ENCODE data around the gene ILDR1. TPM values are rescaled to one million over a fixed set of nuclear protein-coding genes. Genes with fewer than 3 reads are reported as not detected.

The ILDR1 gene
- total and polyA plus RNA-seq, 2 experiments from 2014 or later = 0.66 to 0.97 TPM

DNA sequence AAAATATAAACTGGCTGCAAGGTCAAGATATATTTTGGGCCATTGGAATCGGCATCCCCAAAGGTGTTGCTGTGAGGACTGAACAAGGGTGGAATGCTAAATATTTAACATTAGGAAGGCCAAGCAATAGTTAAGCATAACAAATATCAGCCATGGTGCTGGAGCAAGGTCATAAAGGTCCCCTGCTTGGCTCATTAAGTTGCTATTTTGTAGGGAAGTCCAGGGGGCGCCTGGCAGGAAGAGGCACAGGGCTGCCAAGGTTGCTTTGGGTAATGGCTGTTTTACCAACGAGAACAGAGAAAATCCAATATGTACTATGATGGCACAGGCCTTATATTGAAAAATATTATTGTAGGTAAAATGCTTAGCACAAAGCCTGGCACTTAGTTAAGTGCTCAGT is 65.7 kb downstream of the ILDR1 start:
- DNase-seq (ENCODE audit: low spot score) = peak; percentile 46
- Histone ChIP-seq H3F3A (replicated peaks; ENCODE audit: low read depth) (no peaks in the 10 kb centered on the region), H3K79me2 (replicated peaks; ENCODE audit: insufficient read depth) (no peaks in the 10 kb centered on the region), H3K36me3 (ENCODE audit: insufficient read depth) (no peaks in the 10 kb centered on the region), H3K4me3 (no peak overlapping the region), H4K20me1 (replicated peaks; ENCODE audit: insufficient read depth) (no peaks in the 10 kb centered on the region), H2AFZ (no peak overlapping the region), H3K4me2 (0 out of 2 replicates have a peak overlapping the region, but pooled peaks have one; percentile 17), H3K9me2 (ENCODE audit: insufficient read depth) (no peaks in the 10 kb centered on the region), H3K4me1 (ENCODE audit: insufficient read depth) (peaks cover 16% of the 10 kb centered on the region), H3K27me3 (ENCODE audit: insufficient read depth) (no peaks in the 10 kb centered on the region), H3K27ac (ENCODE audit: low read depth) (no peak overlapping the region)
- TF ChIP-seq, protein P1, sequence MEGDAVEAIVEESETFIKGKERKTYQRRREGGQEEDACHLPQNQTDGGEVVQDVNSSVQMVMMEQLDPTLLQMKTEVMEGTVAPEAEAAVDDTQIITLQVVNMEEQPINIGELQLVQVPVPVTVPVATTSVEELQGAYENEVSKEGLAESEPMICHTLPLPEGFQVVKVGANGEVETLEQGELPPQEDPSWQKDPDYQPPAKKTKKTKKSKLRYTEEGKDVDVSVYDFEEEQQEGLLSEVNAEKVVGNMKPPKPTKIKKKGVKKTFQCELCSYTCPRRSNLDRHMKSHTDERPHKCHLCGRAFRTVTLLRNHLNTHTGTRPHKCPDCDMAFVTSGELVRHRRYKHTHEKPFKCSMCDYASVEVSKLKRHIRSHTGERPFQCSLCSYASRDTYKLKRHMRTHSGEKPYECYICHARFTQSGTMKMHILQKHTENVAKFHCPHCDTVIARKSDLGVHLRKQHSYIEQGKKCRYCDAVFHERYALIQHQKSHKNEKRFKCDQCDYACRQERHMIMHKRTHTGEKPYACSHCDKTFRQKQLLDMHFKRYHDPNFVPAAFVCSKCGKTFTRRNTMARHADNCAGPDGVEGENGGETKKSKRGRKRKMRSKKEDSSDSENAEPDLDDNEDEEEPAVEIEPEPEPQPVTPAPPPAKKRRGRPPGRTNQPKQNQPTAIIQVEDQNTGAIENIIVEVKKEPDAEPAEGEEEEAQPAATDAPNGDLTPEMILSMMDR (conservative IDR thresholded peaks at IDR 0.05; ENCODE audit: low read depth in 2 of 2) = peak; percentile 30 to 50; a peak in 3 of 4 replicates
- no peak for TF ChIP-seq EZH2phosphoT487 (IDR thresholded peaks at IDR 0.05; ENCODE audit: unreplicated experiment)
- Mint-ChIP-seq H3K4me3 (no peak overlapping the region), H3K36me3 (ENCODE audit: low read depth) (peaks cover 11% of the 10 kb centered on the region; the same call in 1 of the 3 replicates), H3K27ac (peak overlapping the region; percentile 62), H3K27me3 (ENCODE audit: insufficient read depth, low read depth, poor library complexity) (peaks cover 10% of the 10 kb centered on the region), H3K9me3 (0 out of 3 replicates have a peak, but pooled peaks cover 4% of the 10 kb centered on the region), H3K4me1 (peaks cover 28% of the 10 kb centered on the region)
- peak; percentile 78 for ATAC-seq

DNA sequence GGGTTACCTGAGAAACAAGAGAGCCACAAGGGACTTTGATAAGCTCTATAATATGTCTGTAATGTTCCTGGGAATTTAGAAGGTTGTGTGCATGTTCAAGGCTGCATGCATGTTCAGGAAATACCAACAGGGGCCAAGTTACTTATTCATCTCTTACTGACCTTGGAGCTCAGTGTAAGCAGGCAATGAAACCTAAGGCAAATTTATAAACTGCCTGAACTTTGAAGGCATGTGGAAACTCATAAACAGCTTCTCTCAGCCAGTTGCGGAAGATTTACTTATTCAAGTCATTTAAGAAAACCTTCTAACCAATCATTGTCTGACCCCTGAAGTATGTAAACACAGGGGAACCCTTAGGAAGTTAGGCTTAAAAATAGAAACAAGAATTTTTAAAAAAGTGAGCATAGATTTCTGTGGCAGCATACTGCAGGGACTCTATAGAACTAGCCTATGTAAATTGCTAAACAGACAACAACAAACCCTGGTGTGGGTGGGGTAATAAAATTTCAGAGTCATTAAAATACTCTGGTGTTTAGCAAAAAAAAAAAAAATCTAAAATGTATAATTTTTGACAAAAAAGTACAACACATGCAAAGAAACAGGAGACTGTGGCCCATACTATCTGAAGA is 70.6 kb downstream of the ILDR1 start:
- H3K79me2 ChIP-seq (replicated peaks; ENCODE audit: insufficient read depth) = no peaks in the 10 kb centered on the region
- 0 out of 2 replicates have a peak overlapping the region, but pooled peaks have one; percentile 6 for H2AFZ ChIP-seq
- 0 out of 3 replicates have a peak, but pooled peaks cover 4% of the 10 kb centered on the region for H3K9me3 Mint-ChIP-seq
- no peaks in the 10 kb centered on the region for H3K36me3 ChIP-seq (ENCODE audit: insufficient read depth)
- H3K27ac ChIP-seq (ENCODE audit: low read depth) = no peak overlapping the region
- no peak for TF ChIP-seq POLR2AphosphoS5 (IDR thresholded peaks at IDR 0.05; ENCODE audit: low read depth)
- TF ChIP-seq STAT1 (IDR thresholded peaks at IDR 0.05; ENCODE audit: unreplicated experiment) = no peak
- TF ChIP-seq, protein P1 (conservative IDR thresholded peaks at IDR 0.05; ENCODE audit: low read depth in 2 of 2) = no peak
- TF ChIP-seq, protein P2, sequence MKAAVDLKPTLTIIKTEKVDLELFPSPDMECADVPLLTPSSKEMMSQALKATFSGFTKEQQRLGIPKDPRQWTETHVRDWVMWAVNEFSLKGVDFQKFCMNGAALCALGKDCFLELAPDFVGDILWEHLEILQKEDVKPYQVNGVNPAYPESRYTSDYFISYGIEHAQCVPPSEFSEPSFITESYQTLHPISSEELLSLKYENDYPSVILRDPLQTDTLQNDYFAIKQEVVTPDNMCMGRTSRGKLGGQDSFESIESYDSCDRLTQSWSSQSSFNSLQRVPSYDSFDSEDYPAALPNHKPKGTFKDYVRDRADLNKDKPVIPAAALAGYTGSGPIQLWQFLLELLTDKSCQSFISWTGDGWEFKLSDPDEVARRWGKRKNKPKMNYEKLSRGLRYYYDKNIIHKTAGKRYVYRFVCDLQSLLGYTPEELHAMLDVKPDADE (IDR thresholded peaks at IDR 0.05) = no peak
- H3F3A ChIP-seq (replicated peaks; ENCODE audit: low read depth) = no peaks in the 10 kb centered on the region
- H3K27ac Mint-ChIP-seq = no peak overlapping the region
- H3K27me3 Mint-ChIP-seq (ENCODE audit: insufficient read depth, low read depth, poor library complexity) = peaks cover 7% of the 10 kb centered on the region
- no peak overlapping the region for H3K4me3 Mint-ChIP-seq
- H3K27me3 ChIP-seq (ENCODE audit: insufficient read depth) = no peaks in the 10 kb centered on the region
- H3K4me1 Mint-ChIP-seq = peaks cover 9% of the 10 kb centered on the region
- no peaks in the 10 kb centered on the region for H4K20me1 ChIP-seq (replicated peaks; ENCODE audit: insufficient read depth)
- H3K9me2 ChIP-seq (ENCODE audit: insufficient read depth) = no peaks in the 10 kb centered on the region
- H3K4me3 ChIP-seq = no peak overlapping the region
- ATAC-seq (no peak), DNase-seq (ENCODE audit: low spot score) (no peak)
- peaks cover 11% of the 10 kb centered on the region; the same call in 1 of the 3 replicates for H3K36me3 Mint-ChIP-seq (ENCODE audit: low read depth)
- no peak overlapping the region for H3K4me2 ChIP-seq
- H3K4me1 ChIP-seq (ENCODE audit: insufficient read depth) = peaks cover 6% of the 10 kb centered on the region; the same call in 1 of the 2 replicates
